Measurements from ENCODE around the gene SPP1.

The SPP1 gene

DNA sequence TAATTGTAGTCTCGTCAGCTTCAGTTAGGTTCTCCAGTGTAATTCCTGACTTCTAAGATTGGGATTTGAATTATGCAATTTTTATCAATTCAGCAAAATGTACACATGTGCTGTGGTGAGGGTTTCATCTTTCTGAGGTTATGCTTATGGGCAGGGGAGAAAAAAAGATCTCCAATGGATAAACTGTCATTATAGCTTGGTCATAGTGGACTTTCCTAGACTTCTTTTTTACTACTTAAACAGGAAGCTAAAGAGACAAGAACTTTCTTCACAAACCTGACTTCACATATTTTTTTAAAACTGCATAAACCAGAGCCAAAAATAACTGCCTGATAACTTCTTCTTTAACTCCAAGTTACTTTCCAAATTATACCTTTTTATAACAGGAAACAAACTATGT is 21.7 kb upstream of the SPP1 start:
- no peak for DNase-seq (ENCODE audit: low read depth in 2 of 3, low spot score in 1 of 3)

DNA sequence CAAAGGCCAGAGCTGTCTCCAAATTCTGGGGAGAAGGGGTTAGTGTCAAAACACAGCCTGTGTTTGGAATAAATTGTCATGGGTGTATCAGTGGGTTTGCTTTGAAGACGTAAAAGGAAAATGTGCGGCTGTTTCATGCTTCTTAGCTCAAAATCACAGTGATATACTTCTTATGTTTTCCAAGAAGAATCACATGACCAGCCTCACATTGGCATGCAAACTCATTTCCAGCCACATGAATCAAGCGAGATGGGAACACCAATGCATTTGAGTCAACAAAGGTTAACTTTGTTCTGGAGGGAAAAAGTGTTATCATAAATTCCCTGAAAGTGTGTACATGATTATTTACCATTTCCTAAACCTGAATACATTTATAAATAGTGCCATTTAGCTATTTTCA is 19.0 kb upstream of the SPP1 start:
- no peak for DNase-seq (ENCODE audit: low read depth in 2 of 3, low spot score in 1 of 3)

DNA sequence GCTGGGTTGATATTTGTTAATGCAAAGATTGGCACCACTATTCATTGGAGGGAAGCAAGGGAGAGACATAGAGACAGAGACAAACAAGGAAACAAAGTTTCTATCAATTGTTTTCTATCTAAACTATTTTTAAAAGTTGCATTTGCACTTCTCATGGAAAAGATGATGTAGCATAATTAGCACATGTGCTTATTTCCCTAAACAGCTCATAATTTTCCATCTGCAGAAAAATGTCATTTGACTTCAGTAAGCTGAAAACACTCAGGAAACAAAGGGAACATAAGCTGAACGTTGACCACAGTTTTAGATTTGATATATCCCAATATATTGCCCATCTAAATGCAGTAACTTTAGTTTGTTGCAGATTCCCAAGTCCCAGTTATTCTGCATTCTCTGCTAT is 18.5 kb upstream of the SPP1 start:
- no peak for DNase-seq (ENCODE audit: low read depth in 2 of 3, low spot score in 1 of 3)

DNA sequence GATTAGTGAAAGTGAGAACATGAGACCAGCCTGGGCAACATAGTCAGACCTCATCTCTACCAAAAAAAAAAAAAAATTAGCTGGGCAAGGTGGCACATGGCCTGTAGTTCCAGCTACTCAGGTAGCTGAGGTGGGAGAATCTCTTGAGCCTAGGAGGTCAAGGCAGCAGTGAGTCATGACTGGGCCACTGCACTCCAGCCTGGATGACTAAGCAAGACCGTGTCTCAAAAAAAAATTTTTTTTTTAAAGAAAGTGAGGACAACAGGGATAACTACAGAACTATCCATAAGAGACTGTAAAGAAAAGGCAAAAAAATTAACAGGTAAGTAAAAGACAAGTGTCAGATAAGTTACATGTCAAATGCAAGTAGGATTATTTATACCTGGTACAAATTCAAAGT is 13.5 kb upstream of the SPP1 start:
- no peak for DNase-seq (ENCODE audit: low read depth in 2 of 3, low spot score in 1 of 3)

DNA sequence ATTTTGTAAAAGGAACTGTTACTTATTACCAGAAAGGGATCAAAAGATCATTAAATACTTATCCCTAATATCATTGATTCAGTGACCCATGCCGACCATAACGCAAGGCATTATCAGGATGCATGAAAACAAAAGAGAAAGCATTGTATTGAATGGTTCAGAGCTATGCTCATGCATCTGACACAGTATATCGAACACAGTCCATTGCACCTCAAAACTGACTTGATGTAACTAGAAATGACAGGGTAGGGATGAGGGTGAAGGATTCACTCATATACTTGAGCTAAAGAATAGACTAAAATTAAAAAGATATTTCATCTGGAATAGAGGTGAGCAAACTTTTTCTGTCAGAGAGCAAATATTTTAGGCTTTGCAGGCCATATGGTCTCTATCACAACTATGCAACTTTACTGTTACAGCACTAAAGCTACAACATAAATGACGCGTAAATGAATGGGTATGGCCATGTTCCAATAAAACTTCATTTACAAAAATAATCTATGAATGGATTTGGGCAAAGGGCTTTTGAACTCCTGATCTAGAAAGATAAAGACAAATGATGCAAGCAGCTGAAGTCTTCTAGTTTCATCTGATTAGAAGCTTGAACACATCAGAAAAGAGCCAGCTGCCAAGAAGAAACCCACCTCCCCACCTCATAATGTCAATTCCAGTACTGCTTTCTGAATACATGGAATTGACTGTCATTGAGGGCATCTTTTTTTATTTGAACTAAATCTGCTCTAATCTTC is 12.9 kb upstream of the SPP1 start:
- DNase-seq (ENCODE audit: low read depth in 2 of 3, low spot score in 1 of 3) = no peak

DNA sequence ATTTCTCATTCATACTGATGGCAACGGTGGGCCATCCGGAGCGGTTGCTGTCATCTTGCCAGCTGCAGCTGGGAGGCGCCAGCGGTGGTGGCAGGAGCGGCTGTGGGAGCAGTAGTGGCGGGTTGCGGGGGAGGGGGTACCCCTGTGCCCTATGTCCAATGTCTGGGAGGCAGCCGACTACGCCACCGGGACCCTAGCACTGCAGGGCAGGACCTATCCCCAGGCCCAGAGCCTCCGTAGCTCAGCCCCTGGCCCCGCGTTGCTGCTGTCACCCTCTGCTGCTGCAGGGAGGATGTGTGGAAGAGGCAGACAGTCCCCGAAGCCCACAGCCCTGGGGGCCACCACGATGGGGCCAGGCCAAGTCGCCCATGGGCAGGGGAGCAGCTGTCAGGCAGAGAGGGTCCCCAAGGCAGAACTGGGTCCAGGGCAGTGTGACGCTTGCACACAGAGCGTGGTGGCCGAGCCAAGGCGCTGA is 10.0 kb upstream of the SPP1 start:
- DNase-seq (ENCODE audit: low read depth in 2 of 3, low spot score in 1 of 3) = no peak

DNA sequence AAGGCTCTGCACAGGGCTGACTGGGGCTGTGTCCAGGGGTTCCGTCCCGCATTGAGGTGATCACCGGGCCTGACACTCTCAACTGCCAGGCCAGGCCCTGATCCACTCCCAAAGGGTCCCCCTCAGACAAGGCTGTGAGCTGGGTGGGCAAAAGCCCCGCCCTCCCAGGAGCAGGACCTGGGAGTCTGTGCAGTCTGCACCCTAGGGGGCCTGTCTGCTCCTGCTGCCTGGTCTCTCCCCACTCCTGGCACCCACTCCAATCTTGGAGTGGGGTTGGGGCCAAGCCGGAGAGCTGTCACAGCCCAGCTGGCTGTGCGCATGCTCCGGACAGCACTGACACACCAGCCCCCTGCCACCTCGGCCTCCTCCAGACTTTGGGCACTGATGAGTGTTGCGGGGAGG is 9.4 kb upstream of the SPP1 start:
- no peak for DNase-seq (ENCODE audit: low read depth in 2 of 3, low spot score in 1 of 3)

DNA sequence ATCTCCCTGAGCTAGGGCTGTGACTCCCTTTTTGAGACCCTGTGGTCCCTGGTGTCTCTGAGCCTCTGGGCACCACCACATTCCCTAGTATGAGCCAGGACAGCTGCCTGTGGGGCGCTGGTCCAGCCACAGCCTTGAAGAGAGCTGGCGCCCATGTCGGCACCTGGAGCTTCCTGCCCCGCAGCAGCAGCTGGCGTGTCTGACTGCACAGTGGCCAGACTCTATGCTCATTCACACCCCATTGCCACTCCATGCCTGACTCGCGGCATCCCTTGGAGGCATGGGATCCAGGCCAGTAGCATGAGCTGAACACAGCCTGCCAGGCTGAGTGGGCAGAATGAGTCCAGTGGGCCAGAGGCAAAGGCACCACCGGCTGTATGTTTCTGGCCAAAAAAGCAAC is 8.3 kb upstream of the SPP1 start:
- DNase-seq (ENCODE audit: low read depth in 2 of 3, low spot score in 1 of 3) = no peak

DNA sequence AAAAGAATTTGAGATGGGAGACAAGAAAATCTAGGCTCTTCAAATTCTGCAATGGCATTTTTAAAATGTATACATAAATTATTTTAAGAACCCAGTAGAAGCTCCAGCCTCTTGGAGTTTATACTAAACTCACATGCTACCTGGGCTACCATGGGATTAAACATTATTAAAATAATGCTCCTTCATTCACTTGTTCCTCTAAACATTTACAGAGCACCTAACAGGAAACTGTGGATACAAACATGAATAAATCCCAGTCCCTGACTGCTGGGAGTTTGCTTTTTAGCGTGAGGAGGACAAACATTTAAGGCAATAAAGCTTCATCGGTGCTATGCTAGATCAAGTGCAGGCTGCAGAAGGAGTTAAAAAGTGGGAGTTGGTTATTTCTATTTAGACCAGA is 5.4 kb upstream of the SPP1 start:
- DNase-seq (ENCODE audit: low read depth in 2 of 3, low spot score in 1 of 3) = no peak

DNA sequence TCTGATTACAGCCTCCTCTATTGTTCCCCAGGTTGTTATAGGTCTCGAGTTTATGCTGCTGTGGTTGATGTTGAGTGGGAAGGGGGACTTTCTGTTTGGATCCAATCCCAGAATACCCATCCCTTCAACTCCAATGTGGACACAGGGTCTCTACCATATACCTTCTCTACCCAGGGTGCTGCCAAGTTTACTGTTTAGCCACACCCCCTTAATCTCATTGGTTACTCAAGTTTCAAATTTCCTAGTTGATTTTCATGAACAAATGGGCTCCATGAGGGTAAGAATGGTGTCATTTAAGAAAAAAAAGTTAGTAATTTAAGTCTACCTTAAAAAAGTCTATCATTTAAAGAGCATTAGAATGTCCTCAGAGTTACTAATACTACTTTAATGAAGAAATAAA is 3.6 kb upstream of the SPP1 start:
- no peak for DNase-seq (ENCODE audit: low read depth in 2 of 3, low spot score in 1 of 3)

DNA sequence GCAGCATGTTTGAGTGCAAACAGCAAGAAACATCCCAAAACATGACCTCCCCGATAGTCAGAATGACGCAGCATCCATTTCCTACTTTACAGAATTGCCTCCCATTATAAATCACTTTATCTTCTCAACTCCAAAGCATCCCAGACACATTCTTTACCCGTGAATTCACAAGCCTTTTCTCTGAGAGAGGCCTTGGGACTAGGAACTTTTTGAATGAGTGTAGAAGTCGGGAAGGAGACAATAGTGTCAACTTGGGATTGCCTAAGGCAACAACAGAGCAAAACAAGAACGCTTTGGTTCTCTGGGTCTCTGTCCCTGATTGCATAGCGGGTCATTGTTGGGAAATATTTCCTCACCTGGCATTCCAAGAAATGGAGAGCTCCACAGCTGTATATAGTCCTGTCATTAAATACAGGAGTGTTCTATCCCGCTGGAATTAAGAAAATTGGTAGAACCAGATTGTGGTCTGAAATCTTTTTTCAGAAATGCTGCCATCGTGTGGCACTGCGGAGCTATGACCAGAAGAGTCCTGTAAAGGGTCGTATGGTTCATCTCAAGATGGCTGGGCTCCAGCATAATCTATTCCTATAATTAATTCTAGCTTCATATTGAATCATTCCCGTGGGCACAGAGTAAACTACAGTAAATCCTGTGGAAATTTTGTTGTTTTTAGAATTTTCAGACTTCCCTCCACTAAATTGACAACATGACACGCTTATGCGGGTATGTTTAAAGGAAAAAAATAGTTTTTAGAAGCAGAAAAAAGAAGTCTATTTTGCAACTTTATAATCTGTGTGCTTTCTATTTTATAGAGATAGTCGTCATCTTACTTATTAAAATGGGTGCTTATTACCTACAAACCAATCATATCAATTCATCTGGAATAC is 2.0 kb upstream of the SPP1 start:
- DNase-seq (ENCODE audit: low read depth in 2 of 3, low spot score in 1 of 3) = peak in 2 of 3 donors; percentile 11 to 24

DNA sequence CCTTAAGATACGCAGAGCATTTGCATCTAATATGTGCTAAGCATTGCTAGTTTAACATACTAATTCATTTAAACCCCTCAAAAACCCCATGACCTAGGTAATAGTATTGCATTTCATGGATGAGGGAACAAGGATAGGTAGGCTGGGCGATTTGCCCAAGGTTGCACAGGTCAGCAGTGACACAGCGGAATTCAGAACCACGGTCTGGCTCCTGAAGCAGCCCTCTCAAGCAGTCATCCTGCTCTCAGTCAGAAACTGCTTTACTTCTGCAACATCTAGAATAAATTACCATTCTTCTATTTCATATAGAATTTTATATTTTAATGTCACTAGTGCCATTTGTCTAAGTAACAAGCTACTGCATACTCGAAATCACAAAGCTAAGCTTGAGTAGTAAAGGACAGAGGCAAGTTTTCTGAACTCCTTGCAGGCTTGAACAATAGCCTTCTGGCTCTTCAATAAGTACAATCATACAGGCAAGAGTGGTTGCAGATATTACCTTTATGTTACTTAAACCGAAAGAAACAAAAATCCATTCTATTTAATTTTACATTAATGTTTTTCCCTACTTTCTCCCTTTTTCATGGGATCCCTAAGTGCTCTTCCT is 555 bp upstream of the SPP1 start:
- no peak for DNase-seq (ENCODE audit: low read depth in 2 of 3, low spot score in 1 of 3)

DNA sequence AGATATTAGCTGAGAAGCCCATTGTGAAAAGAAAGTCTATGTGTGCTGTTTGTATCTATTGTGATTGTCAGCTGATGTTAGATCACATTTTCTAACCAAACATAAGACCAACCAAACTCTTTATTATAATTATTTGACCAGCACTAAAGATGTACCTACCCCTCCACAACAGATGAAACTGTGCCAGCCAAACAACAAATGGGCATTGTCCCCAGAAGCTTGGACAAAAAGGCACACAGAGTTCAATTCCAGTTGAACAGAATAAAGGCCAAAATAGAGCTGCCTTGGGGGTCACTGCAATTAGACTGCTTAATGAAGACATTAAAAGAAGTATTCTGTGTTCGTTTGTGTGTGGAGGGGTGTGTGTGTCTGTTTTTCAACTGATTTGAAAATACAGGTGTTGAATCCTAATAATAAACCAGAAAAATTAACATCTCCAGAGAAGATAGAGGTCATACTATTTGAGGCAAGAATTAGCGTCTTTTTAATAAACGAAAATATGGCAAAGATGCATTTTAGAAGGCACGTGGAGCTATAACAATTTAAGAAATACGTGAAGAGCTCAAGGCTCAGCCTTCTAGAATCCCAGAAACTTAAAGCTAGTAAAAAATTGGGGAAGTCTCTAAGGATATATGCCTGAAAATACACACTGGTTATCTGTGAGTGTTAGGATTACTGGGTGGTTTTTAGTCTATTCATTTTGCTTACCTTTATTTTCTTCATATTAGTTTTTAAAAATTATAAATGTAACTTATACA is 2.2 kb downstream of the SPP1 start:
- no peak for DNase-seq (ENCODE audit: low read depth in 2 of 3, low spot score in 1 of 3)

DNA sequence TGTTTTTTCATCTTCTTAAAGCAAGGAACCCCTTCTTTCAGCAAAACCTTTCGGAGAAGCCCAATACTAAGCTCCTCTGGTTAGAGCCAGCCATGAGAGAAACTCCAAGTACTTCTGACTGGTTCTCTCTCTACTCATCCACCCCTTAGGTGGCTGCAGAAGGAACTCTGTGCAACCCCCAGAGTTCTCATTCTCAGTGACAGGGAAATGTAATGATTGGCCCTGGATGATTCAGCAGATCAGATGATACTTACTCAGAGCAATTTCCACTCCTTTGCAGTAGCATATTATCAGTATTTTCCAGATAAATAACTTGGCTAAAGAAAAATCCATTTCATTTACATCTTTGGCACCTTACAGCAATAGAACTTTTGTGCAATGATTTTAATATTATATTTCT is 3.2 kb downstream of the SPP1 start:
- no peak for DNase-seq (ENCODE audit: low read depth in 2 of 3, low spot score in 1 of 3)

DNA sequence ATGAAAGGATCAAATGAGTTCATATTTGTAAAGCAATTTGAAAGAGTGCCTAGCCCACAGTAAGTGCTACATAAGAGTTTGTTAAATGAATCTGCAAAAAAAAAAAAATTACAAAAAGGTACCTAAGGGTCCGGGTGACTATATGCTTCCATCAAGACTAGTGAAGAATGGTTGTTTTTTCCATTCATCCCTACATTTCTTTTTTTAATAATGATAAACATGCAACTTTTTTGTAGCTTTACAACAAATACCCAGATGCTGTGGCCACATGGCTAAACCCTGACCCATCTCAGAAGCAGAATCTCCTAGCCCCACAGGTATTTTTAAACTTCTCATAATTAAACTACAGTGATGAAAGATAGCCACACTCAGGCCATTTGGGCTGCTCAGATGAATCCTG is 4.3 kb downstream of the SPP1 start:
- DNase-seq (ENCODE audit: low read depth in 2 of 3, low spot score in 1 of 3) = no peak

DNA sequence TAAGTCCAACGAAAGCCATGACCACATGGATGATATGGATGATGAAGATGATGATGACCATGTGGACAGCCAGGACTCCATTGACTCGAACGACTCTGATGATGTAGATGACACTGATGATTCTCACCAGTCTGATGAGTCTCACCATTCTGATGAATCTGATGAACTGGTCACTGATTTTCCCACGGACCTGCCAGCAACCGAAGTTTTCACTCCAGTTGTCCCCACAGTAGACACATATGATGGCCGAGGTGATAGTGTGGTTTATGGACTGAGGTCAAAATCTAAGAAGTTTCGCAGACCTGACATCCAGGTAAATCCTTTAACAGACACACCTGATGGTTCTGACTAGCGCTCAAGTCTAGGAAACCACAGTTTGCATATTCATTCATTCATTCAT is 6.0 kb downstream of the SPP1 start:
- DNase-seq (ENCODE audit: low read depth in 2 of 3, low spot score in 1 of 3) = no peak

DNA sequence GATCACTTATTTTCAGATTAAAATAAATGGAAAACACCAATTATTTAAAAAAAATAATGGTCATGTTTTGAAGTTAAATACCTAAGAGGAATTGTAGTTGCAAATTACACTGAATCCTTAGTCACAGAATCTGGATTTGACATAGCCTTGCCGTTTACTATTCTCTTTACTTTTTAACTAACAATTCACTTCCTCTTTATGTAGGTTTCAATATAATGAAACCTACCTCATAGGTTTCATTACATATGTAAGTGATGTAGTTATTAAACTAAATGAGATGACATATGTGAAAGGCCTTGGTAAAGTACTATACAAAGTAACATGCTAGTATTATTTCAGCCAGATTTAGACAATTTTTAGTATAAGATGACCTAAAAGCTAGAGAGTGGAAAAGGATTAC is 6.5 kb downstream of the SPP1 start:
- DNase-seq (ENCODE audit: low read depth in 2 of 3, low spot score in 1 of 3) = no peak

DNA sequence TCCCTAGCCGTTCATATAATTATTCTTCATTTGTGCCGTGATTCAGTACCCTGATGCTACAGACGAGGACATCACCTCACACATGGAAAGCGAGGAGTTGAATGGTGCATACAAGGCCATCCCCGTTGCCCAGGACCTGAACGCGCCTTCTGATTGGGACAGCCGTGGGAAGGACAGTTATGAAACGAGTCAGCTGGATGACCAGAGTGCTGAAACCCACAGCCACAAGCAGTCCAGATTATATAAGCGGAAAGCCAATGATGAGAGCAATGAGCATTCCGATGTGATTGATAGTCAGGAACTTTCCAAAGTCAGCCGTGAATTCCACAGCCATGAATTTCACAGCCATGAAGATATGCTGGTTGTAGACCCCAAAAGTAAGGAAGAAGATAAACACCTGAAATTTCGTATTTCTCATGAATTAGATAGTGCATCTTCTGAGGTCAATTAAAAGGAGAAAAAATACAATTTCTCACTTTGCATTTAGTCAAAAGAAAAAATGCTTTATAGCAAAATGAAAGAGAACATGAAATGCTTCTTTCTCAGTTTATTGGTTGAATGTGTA is 7.0 kb downstream of the SPP1 start:
- DNase-seq (ENCODE audit: low read depth in 2 of 3, low spot score in 1 of 3) = no peak

DNA sequence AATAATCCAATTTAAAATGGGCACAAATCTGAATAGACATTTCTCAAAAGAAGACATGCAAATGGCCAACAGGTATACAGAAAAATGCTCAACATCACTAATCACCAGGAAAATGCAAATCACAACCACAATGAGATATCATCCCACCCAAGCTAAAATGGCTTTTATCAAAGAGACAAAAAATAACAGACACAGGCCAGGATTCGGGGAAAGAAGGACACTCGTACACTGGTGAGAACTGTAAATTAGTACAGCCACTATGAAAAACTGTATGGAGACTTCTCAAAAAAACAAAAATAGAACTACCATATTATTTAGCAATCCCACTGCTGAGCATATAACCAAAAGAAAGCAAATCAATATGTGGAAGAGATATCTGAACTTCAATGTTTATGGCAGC is 8.5 kb downstream of the SPP1 start:
- DNase-seq (ENCODE audit: low read depth in 2 of 3, low spot score in 1 of 3) = no peak

DNA sequence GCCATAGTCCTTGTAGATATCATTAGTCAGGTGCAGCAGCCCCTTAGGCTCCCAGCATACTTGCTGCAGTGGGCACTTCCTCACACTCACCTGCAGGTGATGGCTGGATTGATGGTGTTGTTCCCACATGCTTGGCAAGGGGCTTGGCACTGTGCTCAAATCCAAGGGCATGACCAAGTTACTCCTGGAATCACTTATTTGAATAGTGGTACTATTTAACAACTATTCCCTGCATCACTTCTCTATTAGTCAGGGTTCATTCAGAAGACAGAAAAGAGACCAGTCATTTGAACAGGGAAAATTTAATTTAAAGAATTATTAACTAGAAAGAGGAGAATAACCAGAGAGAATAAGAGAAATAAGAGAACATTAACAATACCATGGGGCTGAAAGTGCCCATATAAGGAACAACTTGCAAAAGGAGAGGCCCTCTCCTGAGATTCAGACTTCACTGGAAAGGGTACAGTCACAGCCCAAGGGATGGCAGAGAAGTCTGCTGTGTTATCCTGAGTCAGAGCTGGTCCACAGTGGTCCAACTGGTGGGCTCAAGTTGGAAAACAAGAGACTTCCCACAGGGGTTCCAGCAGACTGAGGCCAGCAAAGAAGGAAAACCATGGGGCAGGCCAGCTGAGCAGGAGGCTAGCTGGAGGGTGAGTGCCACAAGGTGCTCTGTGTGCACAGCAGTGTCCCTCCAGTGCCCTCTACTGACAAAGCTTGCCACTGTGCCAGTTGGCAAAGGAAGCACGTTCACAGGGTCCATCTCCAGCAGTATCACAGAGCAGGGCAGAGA is 9.8 kb downstream of the SPP1 start:
- DNase-seq (ENCODE audit: low read depth in 2 of 3, low spot score in 1 of 3) = peak in 1 of 3 donors; percentile 28

Data from stimulated activated CD4-positive, alpha-beta T cell treated with anti-CD3 and anti-CD28 coated beads, Interleukin-12 subunit alpha, Interleukin-12 subunit beta, amount 100 ng/mL, for 48 hours (primary cell).